ENCODE measurements around the gene KRT84. TPM values are rescaled to one million over a fixed set of nuclear protein-coding genes. Genes with fewer than 3 reads are reported as not detected.

The KRT84 gene
- polyA plus RNA-seq, 1 experiment = not detected

GRCh38 chr12:52380271-52380694, 5.2 kb downstream of the KRT84 start:
- no peak overlapping the region for H3K4me3 ChIP-seq (ENCODE audit: low read depth, low read length)
- POLR2A ChIA-PET = no interaction called here
- CTCF ChIA-PET = interaction anchor here (0.7 to 5.5 kb wide), 6 partner anchors 8 to 500 kb away, joined by 3 to 29 read pairs (median 4); no protein-coding TSS in a partner anchor
- TF ChIP-seq CTCF (IDR thresholded peaks at IDR 0.05; ENCODE audit: low read depth, low read length) = peak; percentile 55
- DNase-seq (ENCODE audit: low read depth, low spot score) = no peak
- peaks cover 39% of the 10 kb centered on the region for H3K27me3 ChIP-seq (ENCODE audit: control insufficient read depth, insufficient read depth, low read length)
- no peak overlapping the region for H3K27ac ChIP-seq (ENCODE audit: low read depth, low read length)
- H3K9me3 ChIP-seq (ENCODE audit: control insufficient read depth, insufficient read depth, low read length) = no peaks in the 10 kb centered on the region

GRCh38 chr12:52379536-52379935, 5.9 kb downstream of the KRT84 start:
- ChIA-PET CTCF (interaction anchor here (0.9 to 5.5 kb wide), 4 partner anchors 8 to 501 kb away, joined by 3 to 29 read pairs (median 10); no protein-coding TSS in a partner anchor), POLR2A (no interaction called here)
- TF ChIP-seq CTCF (IDR thresholded peaks at IDR 0.05; ENCODE audit: low read depth, low read length) = no peak
- Histone ChIP-seq H3K4me3 (ENCODE audit: low read depth, low read length) (no peak overlapping the region), H3K27ac (ENCODE audit: low read depth, low read length) (no peak overlapping the region), H3K27me3 (ENCODE audit: control insufficient read depth, insufficient read depth, low read length) (peaks cover 35% of the 10 kb centered on the region), H3K9me3 (ENCODE audit: control insufficient read depth, insufficient read depth, low read length) (no peaks in the 10 kb centered on the region)
- DNase-seq (ENCODE audit: low read depth, low spot score) = no peak

- ChIA-PET POLR2A (no interaction called here), CTCF (interaction anchor here (3.5 kb wide), 1 partner anchor 502 kb away, joined by 15 read pairs; no protein-coding TSS in a partner anchor)
- no peak for DNase-seq (ENCODE audit: low read depth, low spot score)
- Histone ChIP-seq H3K27ac (ENCODE audit: low read depth, low read length) (no peak overlapping the region), H3K27me3 (ENCODE audit: control insufficient read depth, insufficient read depth, low read length) (peaks cover 29% of the 10 kb centered on the region), H3K4me3 (ENCODE audit: low read depth, low read length) (no peak overlapping the region), H3K9me3 (ENCODE audit: control insufficient read depth, insufficient read depth, low read length) (no peaks in the 10 kb centered on the region)
- no peak for TF ChIP-seq CTCF (IDR thresholded peaks at IDR 0.05; ENCODE audit: low read depth, low read length)
These were observed 7.4 kb downstream of the KRT84 start for GRCh38 chr12:52378091-52378490.

- DNase-seq (ENCODE audit: low read depth, low spot score) = no peak
- Histone ChIP-seq H3K27ac (ENCODE audit: low read depth, low read length) (no peak overlapping the region), H3K4me3 (ENCODE audit: low read depth, low read length) (no peak overlapping the region), H3K9me3 (ENCODE audit: control insufficient read depth, insufficient read depth, low read length) (no peaks in the 10 kb centered on the region), H3K27me3 (ENCODE audit: control insufficient read depth, insufficient read depth, low read length) (peaks cover 27% of the 10 kb centered on the region)
- CTCF ChIA-PET = interaction anchor here (2.6 kb wide), 1 partner anchor 502 kb away, joined by 15 read pairs; no protein-coding TSS in a partner anchor
- POLR2A ChIA-PET = no interaction called here
- TF ChIP-seq CTCF (IDR thresholded peaks at IDR 0.05; ENCODE audit: low read depth, low read length) = no peak
These were observed 8.2 kb downstream of the KRT84 start for GRCh38 chr12:52377266-52377665.

- no peak overlapping the region for H3K4me3 ChIP-seq (ENCODE audit: low read depth, low read length)
These were observed 13.0 kb downstream of the KRT84 start for GRCh38 chr12:52372216-52373154.

More at GRCh38 chr12:52372216-52373154, 13.0 kb downstream of the KRT84 start:
- ChIA-PET CTCF (interaction anchor here (0.5 to 6.6 kb wide), 64 partner anchors 9 to 608 kb away, joined by 3 to 134 read pairs (median 5); partner anchors contain the start of genes KRT4 and KRT84), POLR2A (no interaction called here)
- peak; percentile 89 for TF ChIP-seq CTCF (IDR thresholded peaks at IDR 0.05; ENCODE audit: low read depth, low read length)
- Histone ChIP-seq H3K27me3 (ENCODE audit: control insufficient read depth, insufficient read depth, low read length) (peaks cover 35% of the 10 kb centered on the region), H3K9me3 (ENCODE audit: control insufficient read depth, insufficient read depth, low read length) (no peaks in the 10 kb centered on the region), H3K27ac (ENCODE audit: low read depth, low read length) (no peak overlapping the region)
- peak; percentile 72 for DNase-seq (ENCODE audit: low read depth, low spot score)

All from AG04450 (cell line).